HK-2 (cell line): Measurements from ENCODE around the gene RHBDL1.
A peak's percentile ranks its signal among the peaks of the same experiment; 100 is the strongest.

Experiments used
- DNase-seq: peaks from one replicate; pipeline ENCODE4 v3.0.0-alpha.2; 2018; ENCODE audit not compliant: unreplicated experiment

The RHBDL1 gene

GRCh38 chr16:705431-706188, 30.1 kb downstream of the RHBDL1 start, which contains the start of gene FBXL16:
Gene FBXL16 (minus strand): TSS chr16:705801. CDS start chr16:697405, 8,396 bp downstream.
- DNase-seq, result no peak

GRCh38 chr16:706189-707061, 31.0 kb downstream of the RHBDL1 start:
- no peak for DNase-seq

GRCh38 chr16:707062-707538, 31.6 kb downstream of the RHBDL1 start:
- no peak for DNase-seq

GRCh38 chr16:708019-708418, 32.5 kb downstream of the RHBDL1 start:
- DNase-seq, result no peak

- no peak for DNase-seq
These were observed 33.5 kb downstream of the RHBDL1 start for GRCh38 chr16:708959-709358.

- peak; percentile 60 for DNase-seq
These were observed 34.4 kb downstream of the RHBDL1 start for GRCh38 chr16:709566-710499.

GRCh38 chr16:710500-711075, 35.1 kb downstream of the RHBDL1 start:
- no peak for DNase-seq

- DNase-seq, result no peak
These were observed 35.6 kb downstream of the RHBDL1 start for GRCh38 chr16:711084-711483.

- DNase-seq, result peak; percentile 70
These were observed 36.3 kb downstream of the RHBDL1 start for GRCh38 chr16:711548-712320.

GRCh38 chr16:712740-713250, 37.3 kb downstream of the RHBDL1 start:
- DNase-seq, result peak; percentile 85

- peak; percentile 59 for DNase-seq
These were observed 38.6 kb downstream of the RHBDL1 start for GRCh38 chr16:714079-714478.

GRCh38 chr16:714558-715476, 39.3 kb downstream of the RHBDL1 start, which contains the start of gene METRN:
Gene METRN (plus strand): TSS chr16:715118. CDS start chr16:715290, 172 bp downstream.
- DNase-seq, result peak; percentile 86

- no peak for DNase-seq
These were observed 40.2 kb downstream of the RHBDL1 start for GRCh38 chr16:715477-716199.

GRCh38 chr16:716200-716568, 40.7 kb downstream of the RHBDL1 start:
- DNase-seq, result peak; percentile 43

- no peak for DNase-seq
These were observed 41.4 kb downstream of the RHBDL1 start for GRCh38 chr16:716768-717325.

- DNase-seq, result no peak
These were observed 42.2 kb downstream of the RHBDL1 start for GRCh38 chr16:717450-718245.

GRCh38 chr16:718389-718788, 42.9 kb downstream of the RHBDL1 start:
- DNase-seq, result no peak
